ENCODE data around the gene PLCG2.

Gene PLCG2

DNA sequence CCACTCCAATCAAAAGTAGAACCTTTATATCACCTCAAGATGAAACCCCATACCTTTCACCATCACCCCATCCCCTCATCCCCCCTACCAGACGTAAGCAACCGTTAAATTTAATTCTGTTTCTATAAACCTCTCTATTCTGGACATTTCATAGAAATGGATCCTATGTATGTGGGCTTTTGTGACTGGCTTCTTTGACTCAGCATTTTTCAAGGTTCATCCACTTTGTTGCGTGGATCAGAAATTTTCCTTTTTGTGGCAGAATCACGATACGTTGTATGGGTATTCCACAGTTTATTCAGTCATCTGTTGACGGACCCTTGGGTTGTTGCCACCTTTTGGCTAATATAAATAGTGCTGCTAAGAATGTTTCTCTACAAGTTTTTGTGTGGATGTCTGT is 8.6 kb downstream of the PLCG2 start:
- no peak overlapping the region for H3K27ac ChIP-seq (ENCODE audit: low read length)
- H3K79me2 ChIP-seq (ENCODE audit: insufficient read depth, low read length): no peaks in the 10 kb centered on the region
- TF ChIP-seq, protein P1, sequence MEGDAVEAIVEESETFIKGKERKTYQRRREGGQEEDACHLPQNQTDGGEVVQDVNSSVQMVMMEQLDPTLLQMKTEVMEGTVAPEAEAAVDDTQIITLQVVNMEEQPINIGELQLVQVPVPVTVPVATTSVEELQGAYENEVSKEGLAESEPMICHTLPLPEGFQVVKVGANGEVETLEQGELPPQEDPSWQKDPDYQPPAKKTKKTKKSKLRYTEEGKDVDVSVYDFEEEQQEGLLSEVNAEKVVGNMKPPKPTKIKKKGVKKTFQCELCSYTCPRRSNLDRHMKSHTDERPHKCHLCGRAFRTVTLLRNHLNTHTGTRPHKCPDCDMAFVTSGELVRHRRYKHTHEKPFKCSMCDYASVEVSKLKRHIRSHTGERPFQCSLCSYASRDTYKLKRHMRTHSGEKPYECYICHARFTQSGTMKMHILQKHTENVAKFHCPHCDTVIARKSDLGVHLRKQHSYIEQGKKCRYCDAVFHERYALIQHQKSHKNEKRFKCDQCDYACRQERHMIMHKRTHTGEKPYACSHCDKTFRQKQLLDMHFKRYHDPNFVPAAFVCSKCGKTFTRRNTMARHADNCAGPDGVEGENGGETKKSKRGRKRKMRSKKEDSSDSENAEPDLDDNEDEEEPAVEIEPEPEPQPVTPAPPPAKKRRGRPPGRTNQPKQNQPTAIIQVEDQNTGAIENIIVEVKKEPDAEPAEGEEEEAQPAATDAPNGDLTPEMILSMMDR (IDR thresholded peaks at IDR 0.05; ENCODE audit: borderline replicate concordance, extremely low read depth, low read length, poor library complexity, severe bottlenecking): no peak
- no peak for TF ChIP-seq EZH2 (IDR thresholded peaks at IDR 0.05; ENCODE audit: borderline replicate concordance, low read depth, low read length, severe bottlenecking)
- no peak overlapping the region for H2AFZ ChIP-seq (ENCODE audit: low read depth, low read length)
- no peak overlapping the region for H3K9ac ChIP-seq (ENCODE audit: low read depth, low read length)
- no peaks in the 10 kb centered on the region for H4K20me1 ChIP-seq (ENCODE audit: insufficient read depth, low read length)
- ATAC-seq (ENCODE audit: insufficient read depth, low read depth): no peak
- no peak for DNase-seq
- H3K9me3 ChIP-seq (ENCODE audit: insufficient read depth, low read length, severe bottlenecking): no peaks in the 10 kb centered on the region
- no peak overlapping the region for H3K4me3 ChIP-seq (ENCODE audit: low read depth in 1 of 2, low read length in 2 of 2)
- H3K36me3 ChIP-seq (ENCODE audit: insufficient read depth, low read length): no peaks in the 10 kb centered on the region
- no peaks in the 10 kb centered on the region for H3K4me1 ChIP-seq (ENCODE audit: insufficient read depth, low read length)
- H3K4me2 ChIP-seq (ENCODE audit: insufficient read depth, low read length): no peak overlapping the region
- H3K27me3 ChIP-seq (ENCODE audit: insufficient read depth, low read length, poor library complexity): peaks cover 6% of the 10 kb centered on the region

DNA sequence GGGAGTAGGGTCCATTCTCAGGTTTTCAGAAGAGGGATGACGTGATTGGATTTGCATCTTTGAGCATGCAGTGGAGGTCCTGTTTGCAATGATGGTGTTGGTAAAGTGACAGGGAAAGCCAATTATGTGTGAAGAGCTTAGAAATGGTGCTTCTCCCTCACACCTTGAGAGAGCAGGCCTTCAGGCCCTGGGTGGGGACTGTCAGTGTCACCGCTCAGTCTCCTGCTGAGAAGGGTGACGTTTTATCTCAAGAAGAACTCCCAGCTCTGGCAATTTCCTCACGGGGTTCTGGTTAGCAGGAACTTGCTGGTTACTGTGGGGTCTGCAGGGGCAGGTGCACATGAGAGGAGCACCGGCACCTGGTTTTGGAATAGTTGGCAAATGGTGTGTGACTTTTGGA is 11.2 kb downstream of the PLCG2 start:
- Histone ChIP-seq H4K20me1 (ENCODE audit: insufficient read depth, low read length) (no peaks in the 10 kb centered on the region), H3K4me1 (ENCODE audit: insufficient read depth, low read length) (no peaks in the 10 kb centered on the region)
- no peak for DNase-seq

DNA sequence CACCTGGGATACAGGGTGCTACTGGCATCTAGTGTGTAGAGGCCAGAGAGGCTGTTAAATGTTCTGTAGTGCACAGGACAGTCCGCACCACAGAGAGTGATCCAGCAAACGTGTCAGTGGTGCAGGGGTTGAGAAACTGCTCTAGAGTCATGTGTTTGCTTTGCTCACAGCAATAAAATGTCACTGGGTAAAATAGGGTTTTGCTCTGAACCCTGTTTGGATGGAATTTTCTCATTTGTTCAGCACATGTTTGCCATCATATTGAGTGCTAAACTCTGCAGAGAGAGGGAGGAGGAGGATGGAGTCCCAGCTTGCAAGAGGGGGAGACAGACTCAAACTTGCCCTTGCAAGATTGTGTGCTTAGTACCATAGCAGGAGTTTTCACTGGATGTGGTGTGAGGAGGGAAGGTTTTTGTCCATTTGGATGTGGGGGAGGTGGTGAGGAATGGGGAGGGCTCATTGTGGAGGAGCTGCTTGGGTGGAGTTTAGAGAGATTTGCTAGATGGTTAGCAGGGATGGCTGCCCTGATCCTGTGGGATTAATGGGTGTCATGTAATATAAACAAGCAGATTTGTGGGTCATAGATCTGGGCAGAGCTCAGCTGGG is 11.8 kb downstream of the PLCG2 start:
- TF ChIP-seq, protein P1 (IDR thresholded peaks at IDR 0.05; ENCODE audit: borderline replicate concordance, extremely low read depth, low read length, poor library complexity, severe bottlenecking): no peak
- no peak for TF ChIP-seq EZH2 (IDR thresholded peaks at IDR 0.05; ENCODE audit: borderline replicate concordance, low read depth, low read length, severe bottlenecking)
- H2AFZ ChIP-seq (ENCODE audit: low read depth, low read length): no peak overlapping the region
- H3K27me3 ChIP-seq (ENCODE audit: insufficient read depth, low read length, poor library complexity): no peaks in the 10 kb centered on the region
- no peak overlapping the region for H3K9ac ChIP-seq (ENCODE audit: low read depth, low read length)
- H3K36me3 ChIP-seq (ENCODE audit: insufficient read depth, low read length): no peaks in the 10 kb centered on the region
- no peaks in the 10 kb centered on the region for H3K79me2 ChIP-seq (ENCODE audit: insufficient read depth, low read length)
- no peaks in the 10 kb centered on the region for H4K20me1 ChIP-seq (ENCODE audit: insufficient read depth, low read length)
- H3K4me3 ChIP-seq (ENCODE audit: low read depth in 1 of 2, low read length in 2 of 2): no peak overlapping the region
- no peaks in the 10 kb centered on the region for H3K9me3 ChIP-seq (ENCODE audit: insufficient read depth, low read length, severe bottlenecking)
- no peak overlapping the region for H3K4me2 ChIP-seq (ENCODE audit: insufficient read depth, low read length)
- DNase-seq: no peak
- H3K4me1 ChIP-seq (ENCODE audit: insufficient read depth, low read length): no peaks in the 10 kb centered on the region
- ATAC-seq (ENCODE audit: insufficient read depth, low read depth): no peak
- no peak overlapping the region for H3K27ac ChIP-seq (ENCODE audit: low read length)

More for the DNA sequence above, 11.2 kb downstream of the PLCG2 start:
- no peak overlapping the region for H3K27ac ChIP-seq (ENCODE audit: low read length)
- no peak overlapping the region for H3K9ac ChIP-seq (ENCODE audit: low read depth, low read length)
- ATAC-seq (ENCODE audit: insufficient read depth, low read depth): no peak
- H3K79me2 ChIP-seq (ENCODE audit: insufficient read depth, low read length): no peaks in the 10 kb centered on the region
- H2AFZ ChIP-seq (ENCODE audit: low read depth, low read length): no peak overlapping the region
- H3K27me3 ChIP-seq (ENCODE audit: insufficient read depth, low read length, poor library complexity): no peaks in the 10 kb centered on the region
- H3K36me3 ChIP-seq (ENCODE audit: insufficient read depth, low read length): no peaks in the 10 kb centered on the region
- no peak for TF ChIP-seq EZH2 (IDR thresholded peaks at IDR 0.05; ENCODE audit: borderline replicate concordance, low read depth, low read length, severe bottlenecking)
- TF ChIP-seq, protein P1 (IDR thresholded peaks at IDR 0.05; ENCODE audit: borderline replicate concordance, extremely low read depth, low read length, poor library complexity, severe bottlenecking): no peak
- no peaks in the 10 kb centered on the region for H3K9me3 ChIP-seq (ENCODE audit: insufficient read depth, low read length, severe bottlenecking)
- no peak overlapping the region for H3K4me2 ChIP-seq (ENCODE audit: insufficient read depth, low read length)
- H3K4me3 ChIP-seq (ENCODE audit: low read depth in 1 of 2, low read length in 2 of 2): no peak overlapping the region

All from DND-41 (cell line).